ENCODE measurements around the gene ARSG. TPM values are rescaled to one million over a fixed set of nuclear protein-coding genes. Genes with fewer than 3 reads are reported as not detected.

Gene ARSG
- total and polyA plus RNA-seq, 2 of the 4 experiments (the other 2 are of a cell fraction): 2.9 to 3.0 TPM

DNA sequence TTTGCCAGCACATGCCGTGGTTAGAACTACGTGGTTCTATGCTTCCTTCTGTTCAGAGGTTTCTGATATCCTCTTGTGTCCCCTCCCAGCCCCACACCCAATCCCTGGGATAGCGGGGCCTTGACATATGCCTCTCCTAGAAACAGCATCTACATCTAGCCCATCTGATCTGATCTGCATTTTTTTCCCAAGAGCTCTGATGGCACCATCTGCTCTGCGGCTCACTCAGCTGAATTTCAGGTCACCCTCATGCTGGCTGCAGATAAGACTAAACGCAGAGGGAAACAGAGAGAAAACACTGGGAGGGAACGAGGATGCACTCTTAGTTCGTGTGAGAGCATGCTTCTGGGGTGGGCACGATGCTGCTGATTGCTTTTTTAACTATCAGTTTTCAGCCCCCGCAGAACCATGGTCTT is 155.3 kb downstream of the ARSG start:
- dilution Hi-C loops (cut with HindIII; ENCODE audit: low sequenced_read_pairs, unreplicated experiment): no loop called here

More for the DNA sequence above, 155.3 kb downstream of the ARSG start:
- no peak overlapping the region for H3K4me2 ChIP-seq (ENCODE audit: low read depth, low read length)
- H2AFZ ChIP-seq (replicated peaks; ENCODE audit: low read length, poor library complexity): no peak overlapping the region
- no peaks in the 10 kb centered on the region; the same call in 1 of the 2 replicates for H3K4me1 ChIP-seq (ENCODE audit: control insufficient read depth, insufficient read depth, low read length)
- no peak overlapping the region for H3K4me3 ChIP-seq (ENCODE audit: insufficient read depth, low read depth, low read length)
- no peaks in the 10 kb centered on the region for H4K20me1 ChIP-seq (ENCODE audit: insufficient read depth, low read length)
- H4K5ac ChIP-seq (ENCODE audit: low read depth, low read length): no peak overlapping the region
- peaks cover 13 to 14% of the 10 kb centered on the region in 2 experiments; a peak in 3 of 4 replicates for H3K79me1 ChIP-seq (ENCODE audit: low read depth in 1 of 2, low read length in 2 of 2)
- no peaks in the 10 kb centered on the region for H3K9me3 ChIP-seq (ENCODE audit: control insufficient read depth, insufficient read depth, low read length)
- H2AK9ac ChIP-seq (replicated peaks; ENCODE audit: low read depth, low read length, poor library complexity): no peak overlapping the region
- H3K14ac ChIP-seq (replicated peaks; ENCODE audit: low read depth, low read length): no peak overlapping the region
- DNase-seq (no peak), ATAC-seq (ENCODE audit: low read depth) (no peak)
- H3K4ac ChIP-seq (ENCODE audit: low read depth, low read length): no peak overlapping the region
- no peak overlapping the region for H2BK15ac ChIP-seq (ENCODE audit: low read depth, low read length)
- no TSS peak for BruUV-seq (replicated peaks)
- H3K36me3 ChIP-seq (ENCODE audit: control insufficient read depth, insufficient read depth, low read length): peaks cover 53% of the 10 kb centered on the region
- H2BK5ac ChIP-seq (ENCODE audit: low read depth, low read length, poor library complexity, severe bottlenecking): no peak overlapping the region
- CTCF ChIA-PET: no interaction called here
- H3K23ac ChIP-seq (ENCODE audit: low read depth, low read length): no peak overlapping the region
- POLR2A ChIA-PET (ENCODE audit: unreplicated experiment): no interaction called here
- no peak overlapping the region for H3K9ac ChIP-seq (ENCODE audit: low read depth, low read length)
- TF ChIP-seq SMC3 (IDR thresholded peaks at IDR 0.05; ENCODE audit: low read depth, low read length) (no peak), CTCF (conservative IDR thresholded peaks at IDR 0.05; ENCODE audit: low read depth, low read length) (no peak), BHLHE40 (IDR thresholded peaks at IDR 0.05; ENCODE audit: low read depth, low read length) (no peak), RAD21 (IDR thresholded peaks at IDR 0.05; ENCODE audit: low read length) (no peak), NFE2L2 (IDR thresholded peaks at IDR 0.05; ENCODE audit: low read depth, low read length) (no peak), MAZ (IDR thresholded peaks at IDR 0.05; ENCODE audit: borderline replicate concordance, low read depth, low read length) (no peak), CEBPB (IDR thresholded peaks at IDR 0.05; ENCODE audit: low read depth, low read length) (no peak), MXI1 (IDR thresholded peaks at IDR 0.05; ENCODE audit: borderline replicate concordance, low read depth, low read length) (no peak)
- TF ChIP-seq, protein P1, sequence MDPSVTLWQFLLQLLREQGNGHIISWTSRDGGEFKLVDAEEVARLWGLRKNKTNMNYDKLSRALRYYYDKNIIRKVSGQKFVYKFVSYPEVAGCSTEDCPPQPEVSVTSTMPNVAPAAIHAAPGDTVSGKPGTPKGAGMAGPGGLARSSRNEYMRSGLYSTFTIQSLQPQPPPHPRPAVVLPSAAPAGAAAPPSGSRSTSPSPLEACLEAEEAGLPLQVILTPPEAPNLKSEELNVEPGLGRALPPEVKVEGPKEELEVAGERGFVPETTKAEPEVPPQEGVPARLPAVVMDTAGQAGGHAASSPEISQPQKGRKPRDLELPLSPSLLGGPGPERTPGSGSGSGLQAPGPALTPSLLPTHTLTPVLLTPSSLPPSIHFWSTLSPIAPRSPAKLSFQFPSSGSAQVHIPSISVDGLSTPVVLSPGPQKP (IDR thresholded peaks at IDR 0.05; ENCODE audit: borderline replicate concordance, low read depth, low read length): no peak
- WGBS, 2 experiments (ENCODE audit: extremely low coverage in 2 of 2, insufficient read length in 1 of 2): 100% methylated on average over 1 of the region's 9 CpGs; no CpG with 5 or more reads in 1 of the 2 experiments
- no peak overlapping the region for H4K8ac ChIP-seq (ENCODE audit: low read depth in 2 of 2, low read length in 2 of 2)
- no peak overlapping the region for H3K27ac ChIP-seq (ENCODE audit: insufficient read depth, low read length)
- H2BK120ac ChIP-seq (ENCODE audit: low read depth, low read length): no peak overlapping the region
- no peak overlapping the region for H2BK20ac ChIP-seq (ENCODE audit: low read depth, low read length)
- H3K9me1 ChIP-seq (ENCODE audit: insufficient read depth, low read length): 0 out of 2 replicates have a peak, but pooled peaks cover 3% of the 10 kb centered on the region
- H3K56ac ChIP-seq (ENCODE audit: extremely low read depth, insufficient read depth, low read length): no peak overlapping the region
- intact Hi-C loops (cut with micrococcal nuclease): no loop called here
- no peaks in the 10 kb centered on the region for H3K27me3 ChIP-seq (ENCODE audit: control insufficient read depth, insufficient read depth, low read length)
- in situ Hi-C loops (cut with MboI; ENCODE audit: low sequenced_read_pairs): no loop called here
- H2AK5ac ChIP-seq (ENCODE audit: low read depth, low read length): no peak overlapping the region
- H3K18ac ChIP-seq (ENCODE audit: low read depth, low read length): no peak overlapping the region
- H4K91ac ChIP-seq (ENCODE audit: insufficient read depth, low read depth, low read length): no peak overlapping the region

All from IMR-90 (cell line).